Bone marrow (tissue), 2 donors: ENCODE measurements around the gene ADI1.
"Not testable (repeated sequence)": the region's sequence is repeated elsewhere in the genome, so short reads cannot be mapped to it uniquely, and the experiment has no call there.

Experiments used
- DNase-seq, 2 donors: peaks; one replicate each; lab custom pipeline; 2025; lab: John Stamatoyannopoulos, UW

The ADI1 gene

DNA sequence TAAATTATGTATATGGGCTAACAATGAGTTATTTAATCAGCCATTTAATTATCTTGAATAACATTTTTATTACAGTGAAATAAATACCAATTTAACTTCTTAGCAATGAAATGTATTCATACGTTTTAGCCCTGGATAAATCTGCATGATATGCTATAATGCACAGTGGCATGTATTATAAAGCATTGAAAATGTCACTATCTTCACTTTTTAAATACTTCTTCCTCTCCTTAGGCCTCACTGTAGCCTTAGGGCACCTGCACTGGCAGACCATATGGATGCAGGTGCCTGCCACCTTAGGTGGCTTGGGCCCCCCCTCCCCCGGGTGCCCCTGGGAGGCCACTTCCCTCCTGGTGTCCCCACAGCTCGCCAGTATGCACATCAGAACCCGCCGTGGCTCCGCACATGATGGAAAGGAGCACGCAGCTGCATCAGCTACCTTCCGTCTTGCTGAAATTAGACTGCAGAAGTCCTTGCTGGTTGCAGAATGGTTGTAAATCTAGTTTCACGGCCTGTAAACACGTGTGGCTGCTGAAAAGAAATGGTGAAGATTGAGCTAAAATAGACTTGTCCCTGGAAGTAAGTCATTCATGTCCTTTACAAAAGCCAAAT lies 56.7 kb downstream of the ADI1 start:
- no peak for DNase-seq

DNA sequence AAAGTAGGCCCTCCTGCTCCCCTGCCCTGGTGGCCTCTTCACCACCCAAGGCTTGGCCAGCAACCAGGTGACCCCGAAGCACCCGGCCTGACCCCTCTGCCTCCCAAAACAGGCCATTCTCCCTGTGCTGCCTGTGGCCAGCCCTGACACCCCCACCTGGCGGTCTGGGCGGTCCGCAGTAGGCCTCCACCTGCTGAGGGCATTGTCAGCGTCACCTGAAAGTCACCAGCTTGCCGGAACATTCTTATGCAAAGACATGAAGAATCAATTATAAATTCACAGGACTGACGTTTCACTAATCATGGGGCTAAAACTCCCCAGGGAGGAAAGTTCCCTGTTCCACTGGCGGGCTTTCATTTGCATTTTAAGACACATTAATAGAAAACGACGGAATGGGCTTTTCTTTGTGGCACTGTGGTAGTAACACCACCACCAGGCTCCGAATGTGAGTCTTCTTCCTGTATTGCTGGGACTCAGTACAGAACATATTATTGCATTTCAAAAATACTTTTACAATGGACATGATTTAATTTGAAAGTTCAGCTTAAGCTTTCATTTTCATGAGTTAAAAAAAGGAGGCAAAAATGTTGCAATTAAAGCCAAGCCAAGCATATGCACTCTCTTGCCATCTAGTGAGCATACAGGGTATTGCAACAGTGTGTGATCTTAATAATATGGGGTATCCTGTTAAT lies 57.4 kb downstream of the ADI1 start:
- peak in 1 of 2 donors; percentile 50 for DNase-seq

DNA sequence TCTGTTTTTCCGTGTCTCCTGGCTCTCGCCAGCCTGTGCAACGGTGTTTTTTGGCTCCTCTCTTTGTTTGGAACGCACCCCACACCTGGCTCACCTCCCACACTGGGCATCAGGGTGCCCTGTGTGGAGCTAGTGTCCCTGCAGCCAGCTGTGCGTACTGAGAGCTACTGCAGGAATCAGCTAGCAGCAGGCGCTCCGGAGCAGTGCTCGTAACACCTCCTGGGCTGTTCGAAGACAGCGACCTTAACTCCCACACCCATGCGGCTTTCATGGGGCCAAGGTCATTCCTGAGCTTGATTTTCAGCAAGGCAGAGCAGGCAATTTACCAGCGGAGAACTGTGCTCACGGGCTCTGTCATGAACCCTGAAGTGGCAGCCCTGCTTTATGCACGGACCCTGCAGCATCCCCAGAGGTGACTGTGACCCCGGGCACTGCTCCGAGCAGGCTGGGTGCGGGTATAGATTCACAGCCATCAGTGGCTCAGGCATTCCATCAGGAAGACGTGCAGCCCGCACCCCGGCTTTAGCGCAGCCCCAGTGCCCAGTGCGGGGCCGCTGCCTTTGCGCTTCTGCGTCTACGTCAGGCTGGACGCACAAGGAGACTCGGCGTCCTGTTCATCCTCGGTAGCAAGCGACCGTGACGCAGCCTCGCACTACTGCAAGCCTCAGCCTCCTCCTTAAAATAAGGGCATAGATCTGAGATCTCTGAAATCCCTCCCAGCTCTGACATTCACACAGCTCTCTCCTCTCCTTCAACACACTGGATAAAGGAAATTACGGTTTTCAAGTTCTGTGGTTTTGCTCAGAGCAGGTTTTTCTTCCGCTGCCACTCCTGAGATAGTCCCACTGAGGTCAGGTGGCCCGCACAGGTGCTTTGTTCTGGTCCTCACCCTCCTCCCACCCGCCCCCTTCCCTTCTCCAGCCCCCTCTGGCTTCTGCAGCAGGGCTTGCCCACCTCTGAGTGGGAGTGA lies 58.2 kb downstream of the ADI1 start:
- DNase-seq = no peak

DNA sequence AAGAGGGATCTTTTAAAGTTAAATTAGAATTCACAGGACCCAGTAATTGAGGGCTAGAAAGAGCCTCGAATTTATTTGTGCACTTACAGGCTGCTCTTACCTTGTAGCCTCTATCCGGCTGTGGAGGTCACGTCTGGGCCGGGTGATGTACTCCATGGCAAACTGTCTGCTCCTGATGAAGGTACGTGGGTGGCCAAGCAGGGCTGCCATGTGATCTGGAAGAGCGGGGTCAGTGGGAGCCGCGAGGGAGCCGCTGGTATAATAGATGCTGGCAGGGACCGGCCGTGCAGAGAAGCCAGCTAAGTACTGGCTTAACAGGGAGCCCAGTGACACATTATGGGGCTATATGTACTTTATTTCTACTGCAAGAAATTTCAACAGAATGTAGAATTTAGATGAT lies 59.2 kb downstream of the ADI1 start:
- DNase-seq = no peak

DNA sequence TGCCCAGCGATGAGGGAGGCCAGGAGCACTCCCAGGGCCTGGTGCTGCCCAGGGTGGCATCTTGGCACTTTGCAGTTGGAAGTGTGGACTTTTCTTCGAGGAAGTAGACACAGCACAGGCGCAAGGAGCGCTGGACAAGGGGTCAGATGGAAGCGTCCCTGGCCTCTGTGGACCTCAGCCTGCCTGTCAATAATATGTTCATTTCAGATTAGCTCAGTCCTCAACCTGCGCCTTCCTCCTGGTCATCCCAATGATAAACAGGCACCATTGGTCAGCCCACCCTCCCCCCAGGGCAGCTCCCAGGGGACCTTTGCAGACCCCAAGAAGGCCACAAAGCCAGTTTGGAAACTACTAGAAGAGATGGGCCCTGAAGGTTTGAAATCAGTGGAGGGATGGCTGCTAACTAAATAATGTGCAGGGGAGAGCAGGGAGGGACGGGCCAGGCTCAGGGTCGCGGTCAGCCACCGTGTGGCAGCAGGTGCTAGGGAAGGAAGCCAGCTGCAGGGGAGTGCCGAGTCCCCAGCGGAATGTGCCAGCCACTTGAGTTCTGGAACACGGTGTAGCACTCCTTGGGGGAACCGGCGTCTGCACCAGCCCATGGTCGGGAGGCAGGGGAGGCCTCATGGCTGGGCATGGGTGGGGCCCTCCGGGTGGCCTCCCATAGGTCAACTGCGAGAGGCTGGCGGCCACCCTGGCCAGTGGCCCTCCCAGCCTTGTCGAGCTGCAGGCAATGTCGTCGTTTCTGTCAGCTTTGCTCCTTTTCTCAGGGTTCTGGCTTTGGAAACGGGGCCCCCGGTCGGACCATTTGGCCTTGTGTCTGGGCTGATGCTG lies 59.9 kb downstream of the ADI1 start:
- no peak for DNase-seq

DNA sequence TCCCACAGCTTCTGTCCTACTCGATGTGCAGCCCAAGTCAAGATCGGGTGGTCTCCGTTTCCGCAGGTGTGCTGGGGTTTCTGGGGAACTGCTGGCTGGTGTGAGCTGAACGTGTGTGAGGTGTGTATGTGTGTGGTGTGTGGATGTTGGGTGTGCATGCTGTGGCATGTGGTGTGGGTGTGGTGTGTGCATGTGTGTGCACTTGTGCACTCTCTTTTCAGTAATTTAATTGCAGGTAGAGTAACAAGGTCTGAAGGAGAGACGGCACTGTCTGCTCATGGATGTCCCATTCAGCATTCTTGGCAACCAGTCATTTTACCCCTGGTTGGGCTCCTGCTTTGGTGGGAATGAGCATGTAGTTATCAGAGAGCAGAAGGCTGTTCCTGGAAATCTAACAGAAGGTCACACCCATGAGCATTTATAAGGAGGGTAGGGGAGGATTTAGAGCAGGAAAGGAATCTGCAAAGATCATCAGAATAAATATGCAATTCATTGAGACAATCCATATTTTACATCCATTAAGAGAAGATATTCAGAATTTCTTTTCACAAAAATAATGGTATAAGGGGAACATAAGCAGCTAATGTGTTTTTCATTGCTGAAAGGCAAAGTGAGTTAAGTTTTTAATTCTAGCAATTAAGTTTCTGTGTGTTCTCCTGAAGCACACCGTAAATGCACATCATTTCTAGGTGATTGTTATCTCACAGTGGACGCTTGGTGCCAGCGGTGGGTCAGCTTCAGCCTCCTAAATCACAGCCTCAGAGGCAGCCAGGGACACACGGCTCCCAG lies 60.7 kb downstream of the ADI1 start:
- DNase-seq = no peak

DNA sequence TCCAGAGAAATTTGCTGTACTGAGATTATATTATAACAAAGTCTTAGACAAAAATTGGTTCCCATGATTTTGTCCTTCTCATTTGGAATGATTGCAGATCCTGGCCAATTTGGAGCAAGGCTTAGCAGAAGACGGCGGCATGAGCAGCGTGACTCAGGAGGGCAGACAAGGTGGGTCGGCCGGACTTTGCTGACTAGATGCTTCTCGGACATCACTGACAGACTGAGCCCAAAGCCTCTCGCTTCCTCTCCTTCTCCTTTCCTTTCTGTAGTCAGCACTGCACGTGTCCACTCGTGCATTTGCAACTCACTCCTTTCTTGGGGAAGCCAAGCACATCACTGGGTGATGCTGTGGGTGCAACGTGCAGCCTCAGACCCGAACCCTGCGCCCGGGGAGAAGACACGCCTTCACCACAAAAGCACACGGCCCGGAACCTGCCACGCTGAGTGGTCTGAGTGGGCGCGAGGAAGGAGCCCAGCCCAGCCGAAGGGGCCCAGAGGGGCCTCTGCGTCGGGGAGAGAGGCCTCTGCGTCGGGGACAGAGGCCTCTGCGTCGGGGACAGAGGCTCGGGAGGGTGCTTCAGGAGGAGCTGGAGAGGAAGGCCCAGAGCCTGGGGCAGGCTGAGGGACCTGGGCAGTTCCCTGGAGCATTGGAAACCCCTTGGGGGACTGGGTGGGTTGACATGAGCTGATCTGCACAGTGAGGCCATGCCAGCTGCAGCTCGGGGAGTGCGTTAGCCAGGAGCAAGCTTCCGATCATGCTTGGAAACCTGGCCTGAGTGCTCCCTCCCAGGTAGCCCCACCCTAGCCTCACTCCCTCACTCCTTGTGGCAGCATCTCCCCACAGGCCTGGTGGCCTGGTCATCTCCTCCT lies 61.6 kb downstream of the ADI1 start:
- no peak for DNase-seq

DNA sequence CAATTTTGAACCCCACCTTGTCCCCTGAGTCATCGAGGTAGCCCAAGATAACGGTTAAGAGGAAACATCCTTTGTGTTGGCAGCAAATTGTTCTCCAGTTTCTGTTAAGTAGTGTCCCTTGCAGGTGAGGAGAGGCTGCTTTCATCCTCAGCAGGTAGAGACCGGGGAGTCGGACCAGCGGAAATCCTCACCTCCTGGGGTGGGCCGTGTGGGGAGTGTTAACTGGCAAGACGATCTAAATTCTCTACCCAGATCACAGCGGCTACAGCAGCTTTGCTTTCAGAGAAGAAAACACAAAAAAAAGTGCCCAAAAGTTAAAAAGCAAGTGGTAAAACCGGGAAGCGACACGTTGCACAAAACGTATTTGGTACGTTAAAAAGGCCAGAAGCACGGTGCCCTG lies 63.2 kb downstream of the ADI1 start:
- no peak for DNase-seq

DNA sequence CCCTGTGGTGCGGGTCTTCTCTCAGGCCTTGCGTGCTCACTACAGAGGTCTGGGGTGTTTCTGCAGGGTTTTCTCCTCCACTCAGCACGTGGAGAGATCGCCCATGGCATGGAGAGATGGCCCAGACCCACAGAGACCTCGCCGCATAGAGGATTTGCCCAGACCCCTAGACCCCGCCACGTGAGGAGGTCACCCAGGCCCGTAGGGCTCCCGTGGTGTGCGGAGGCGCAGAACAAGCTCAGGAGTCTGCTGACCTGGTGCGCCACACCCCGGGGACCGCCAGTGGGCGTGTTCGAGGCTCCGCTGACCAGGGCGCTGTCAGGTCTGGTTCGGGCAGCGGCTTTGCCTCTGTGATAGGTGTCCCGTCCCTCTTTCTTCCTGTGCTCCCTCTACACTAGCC lies 64.5 kb downstream of the ADI1 start:
- no peak for DNase-seq

DNA sequence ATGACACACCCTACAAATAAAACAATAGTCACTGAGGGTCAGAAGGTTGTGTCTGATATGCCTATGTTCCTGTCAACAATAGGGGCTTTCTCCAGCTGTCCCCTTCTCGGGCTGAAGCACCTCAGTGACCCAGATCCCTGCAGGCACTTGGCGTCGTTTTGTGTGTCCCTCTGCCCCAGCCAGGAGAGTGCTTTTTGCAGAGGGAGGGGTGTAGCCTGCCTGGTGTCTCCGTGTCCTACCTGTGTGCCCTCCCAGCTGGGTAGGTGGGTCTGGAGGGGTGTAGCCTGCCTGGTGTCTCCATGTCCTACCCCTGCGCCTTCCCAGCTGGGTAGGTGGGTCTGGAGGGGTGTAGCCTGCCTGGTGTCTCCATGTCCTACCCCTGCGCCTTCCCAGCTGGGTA lies 65.3 kb downstream of the ADI1 start:
- DNase-seq = not testable (repeated sequence)

DNA sequence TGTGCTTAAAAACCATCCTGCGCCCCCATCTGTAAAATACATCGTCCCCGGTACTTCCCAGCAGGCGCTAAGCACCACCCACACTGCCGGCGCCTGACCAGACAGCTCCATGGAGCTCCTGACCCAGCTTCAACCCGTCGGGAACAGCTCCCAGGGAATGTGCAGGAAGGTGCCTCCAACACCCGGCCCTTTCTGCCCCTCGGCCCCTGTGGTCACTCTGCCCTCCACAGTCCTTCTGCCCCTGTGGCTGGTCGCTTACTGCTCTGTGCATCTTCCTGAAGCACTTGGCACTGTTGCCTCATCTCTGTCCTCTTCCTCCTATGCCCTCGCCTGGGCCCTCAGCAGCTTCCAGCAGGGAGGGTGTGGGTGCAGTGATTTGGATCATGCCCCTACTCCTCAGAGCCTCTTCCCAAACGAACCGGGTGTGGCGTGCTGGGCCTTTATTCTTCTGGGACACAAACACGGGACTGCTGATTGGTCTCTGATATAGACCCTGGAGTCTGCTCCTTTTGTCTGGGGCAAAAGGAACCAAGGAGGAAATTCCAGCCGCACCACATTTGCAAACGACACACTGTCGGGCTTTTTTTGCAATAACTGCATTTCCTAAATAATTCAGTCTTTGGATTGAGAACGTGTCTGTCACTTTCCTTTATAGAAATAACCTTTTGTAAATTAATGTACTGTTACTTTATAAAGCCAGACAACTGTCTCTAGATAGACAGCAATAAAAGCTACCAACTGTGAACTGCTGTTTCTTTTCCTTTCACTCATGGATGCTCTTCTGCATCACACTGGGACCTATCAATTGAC lies 65.9 kb downstream of the ADI1 start:
- no peak for DNase-seq

DNA sequence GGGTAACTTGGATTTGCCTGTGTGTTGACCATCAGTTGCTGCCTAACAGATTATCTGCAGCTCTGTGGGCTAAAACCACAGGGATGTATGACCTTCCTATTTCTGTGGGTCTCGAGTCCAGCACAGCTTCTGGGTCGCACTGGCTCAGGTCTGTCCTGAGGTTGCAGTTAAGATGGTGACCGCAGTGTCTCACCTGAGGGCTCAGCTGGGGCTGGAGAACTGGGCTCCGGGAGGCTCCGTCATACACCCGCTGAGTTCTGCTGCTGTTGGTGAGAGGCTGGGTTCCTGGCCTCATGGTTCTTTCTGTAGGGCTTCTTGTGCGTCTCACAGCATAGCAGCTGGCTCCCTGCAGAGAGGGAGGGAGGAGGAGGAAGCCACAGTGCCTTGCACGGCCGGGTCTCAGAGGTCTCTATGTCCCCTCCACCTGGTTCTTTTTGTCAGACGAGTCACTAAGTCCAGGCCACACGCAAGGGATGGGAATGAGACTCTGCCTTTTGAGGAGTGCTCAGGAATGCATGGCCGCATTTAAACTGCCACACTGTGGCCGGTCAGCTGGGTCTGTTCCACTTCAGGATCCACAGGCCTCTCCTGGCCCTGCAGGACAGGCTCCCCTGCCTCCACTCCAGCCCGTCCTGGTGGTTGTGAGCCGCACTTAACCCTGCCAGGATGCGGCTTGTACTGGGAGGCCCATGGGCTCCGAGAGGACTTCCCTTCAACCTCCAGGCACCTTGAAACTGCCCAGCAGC lies 67.2 kb downstream of the ADI1 start:
- DNase-seq = no peak

DNA sequence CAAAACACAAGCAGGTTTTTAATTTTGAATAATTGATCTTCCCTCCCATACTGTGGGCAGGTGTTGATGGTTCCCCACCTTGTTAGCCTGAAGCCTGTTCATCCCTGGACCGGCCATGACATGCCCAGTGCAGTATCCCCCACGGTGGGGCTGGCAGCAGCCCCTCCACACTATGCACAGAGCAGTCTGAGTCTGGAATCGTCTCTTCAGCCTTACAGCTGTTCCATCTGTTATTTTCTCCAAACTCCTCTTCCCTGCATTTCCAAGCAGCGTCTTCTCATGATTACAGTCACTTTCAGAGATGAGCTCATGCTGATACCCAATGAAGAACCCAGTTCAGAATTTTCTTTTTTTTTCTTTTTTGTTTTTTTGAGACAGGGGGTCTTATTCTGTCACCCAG lies 68.2 kb downstream of the ADI1 start:
- no peak for DNase-seq

DNA sequence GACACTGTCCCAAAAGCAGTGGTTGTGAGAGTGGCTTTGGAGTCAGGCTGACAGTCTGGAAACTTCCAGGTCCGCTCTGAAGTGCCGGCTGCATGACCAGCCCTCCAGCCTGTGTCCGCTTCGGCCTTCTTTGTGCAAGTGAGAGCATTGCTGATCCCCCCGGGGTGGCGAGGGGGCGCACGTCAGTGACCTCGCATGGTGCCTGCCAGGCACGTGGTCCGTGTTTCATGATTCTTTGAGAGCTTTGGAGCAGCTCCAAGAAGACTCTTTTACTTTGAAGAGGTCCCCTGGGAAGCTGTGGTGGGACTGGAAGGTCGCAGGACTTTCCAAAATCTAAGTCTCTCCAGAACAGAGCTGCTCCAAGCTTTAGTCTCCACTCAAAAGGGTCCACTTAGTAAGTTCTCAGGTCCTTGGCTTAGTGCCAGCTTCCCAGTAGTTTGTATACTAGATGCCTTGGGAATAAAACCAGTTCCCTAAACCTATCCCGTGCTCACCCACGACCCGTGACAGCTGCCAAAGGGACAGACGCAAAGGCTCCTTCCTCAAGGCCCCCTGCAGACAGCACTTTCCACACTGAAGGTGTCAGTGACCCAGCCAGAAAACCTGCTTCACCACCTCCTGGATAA lies 68.8 kb downstream of the ADI1 start:
- no peak for DNase-seq

DNA sequence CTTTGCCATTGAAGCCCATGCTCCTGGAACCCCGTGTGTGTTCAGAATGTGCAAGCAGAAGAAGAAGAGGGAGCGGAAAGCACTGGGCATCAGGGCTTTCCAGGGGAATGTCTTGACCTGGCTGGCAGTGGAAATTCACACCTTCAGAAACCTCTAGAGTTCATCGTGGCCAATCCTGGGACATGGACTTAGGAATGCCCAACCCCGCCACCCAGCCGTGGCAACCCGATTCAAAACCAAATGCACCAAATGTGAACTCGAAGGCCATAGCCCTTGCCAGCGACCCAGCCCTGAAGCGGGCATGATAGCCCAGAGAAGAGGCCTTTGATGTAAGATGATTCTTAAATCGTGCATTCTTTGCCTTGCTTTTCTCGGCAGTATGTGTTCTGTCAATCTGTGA lies 69.4 kb downstream of the ADI1 start:
- no peak for DNase-seq

DNA sequence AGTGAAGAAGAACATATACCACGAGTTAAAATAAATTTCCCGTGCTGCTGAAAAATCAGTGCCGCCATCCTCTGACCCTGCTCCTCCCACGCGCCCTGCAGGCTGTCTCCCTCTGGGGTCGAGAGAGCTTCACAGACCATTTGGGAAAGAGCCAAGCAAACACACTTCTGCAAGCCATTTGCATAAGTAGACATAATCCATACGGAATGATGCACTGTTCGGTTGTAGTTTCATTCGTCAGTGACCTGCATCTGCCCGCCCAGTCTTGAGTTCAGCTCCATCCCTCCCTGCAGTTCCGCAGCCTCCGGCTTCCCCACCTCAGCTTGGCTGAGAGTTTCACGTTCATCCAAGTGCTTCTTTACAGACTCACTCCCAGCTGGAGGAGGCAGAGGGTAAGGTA lies 70.2 kb downstream of the ADI1 start:
- no peak for DNase-seq

DNA sequence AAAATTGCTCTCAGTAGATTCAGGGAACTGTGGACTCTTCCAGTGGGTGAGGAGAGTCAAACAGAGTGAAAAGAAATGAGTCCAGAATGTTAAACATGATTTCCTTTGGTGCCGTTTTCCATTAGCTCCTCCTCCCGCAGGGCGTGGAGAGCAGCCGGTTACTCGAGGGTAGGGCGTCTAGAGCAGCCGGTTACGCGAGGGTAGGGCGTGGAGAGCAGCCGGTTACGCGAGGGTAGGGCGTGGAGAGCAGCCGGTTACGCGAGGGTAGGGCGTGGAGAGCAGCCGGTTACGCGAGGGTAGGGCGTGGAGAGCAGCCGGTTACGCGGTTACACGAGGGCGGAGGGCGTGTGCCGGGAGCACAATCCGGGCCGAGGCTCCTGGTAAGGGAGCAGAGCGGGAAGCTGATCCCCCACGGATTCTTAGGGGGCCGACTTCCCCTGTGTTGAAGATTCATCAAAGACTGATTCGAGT lies 70.9 kb downstream of the ADI1 start:
- DNase-seq = not testable (repeated sequence)

DNA sequence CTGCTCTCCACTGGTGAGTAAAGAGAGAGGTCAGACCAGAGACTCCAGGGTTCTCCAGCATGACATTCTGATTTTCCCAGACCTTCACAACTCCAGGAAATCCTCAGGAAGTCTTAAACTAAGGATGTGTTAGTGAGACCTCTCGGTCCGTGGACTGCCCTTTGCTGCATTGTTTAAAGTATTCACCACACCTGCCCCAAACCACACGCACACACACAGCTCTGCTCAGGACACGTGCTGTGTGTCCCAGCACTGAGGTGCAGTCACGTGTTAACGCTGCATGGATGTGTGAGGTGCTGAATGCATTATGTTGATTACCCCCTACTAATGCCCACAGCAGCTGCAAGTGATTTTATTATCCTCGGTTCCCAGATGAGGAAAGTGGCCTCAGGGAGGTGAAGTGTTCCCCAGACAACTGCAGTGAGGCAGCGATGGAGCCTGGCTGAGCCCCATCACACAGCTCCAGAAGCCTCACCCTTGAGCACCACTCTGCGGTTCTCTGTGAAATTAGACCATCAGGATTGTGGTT lies 71.5 kb downstream of the ADI1 start:
- no peak for DNase-seq
